Amniotic epithelial cell (primary cell): ENCODE measurements around the gene CHEK2.
A peak's percentile ranks its signal among the peaks of the same experiment; 100 is the strongest.
"Not testable (repeated sequence)": the region's sequence is repeated elsewhere in the genome, so short reads cannot be mapped to it uniquely, and the experiment has no call there.

Experiments used
- DNase-seq: peaks from one replicate; pipeline ENCODE4 v3.0.0-alpha.2; 2010; ENCODE audit warnings: low read depth

The CHEK2 gene

DNA sequence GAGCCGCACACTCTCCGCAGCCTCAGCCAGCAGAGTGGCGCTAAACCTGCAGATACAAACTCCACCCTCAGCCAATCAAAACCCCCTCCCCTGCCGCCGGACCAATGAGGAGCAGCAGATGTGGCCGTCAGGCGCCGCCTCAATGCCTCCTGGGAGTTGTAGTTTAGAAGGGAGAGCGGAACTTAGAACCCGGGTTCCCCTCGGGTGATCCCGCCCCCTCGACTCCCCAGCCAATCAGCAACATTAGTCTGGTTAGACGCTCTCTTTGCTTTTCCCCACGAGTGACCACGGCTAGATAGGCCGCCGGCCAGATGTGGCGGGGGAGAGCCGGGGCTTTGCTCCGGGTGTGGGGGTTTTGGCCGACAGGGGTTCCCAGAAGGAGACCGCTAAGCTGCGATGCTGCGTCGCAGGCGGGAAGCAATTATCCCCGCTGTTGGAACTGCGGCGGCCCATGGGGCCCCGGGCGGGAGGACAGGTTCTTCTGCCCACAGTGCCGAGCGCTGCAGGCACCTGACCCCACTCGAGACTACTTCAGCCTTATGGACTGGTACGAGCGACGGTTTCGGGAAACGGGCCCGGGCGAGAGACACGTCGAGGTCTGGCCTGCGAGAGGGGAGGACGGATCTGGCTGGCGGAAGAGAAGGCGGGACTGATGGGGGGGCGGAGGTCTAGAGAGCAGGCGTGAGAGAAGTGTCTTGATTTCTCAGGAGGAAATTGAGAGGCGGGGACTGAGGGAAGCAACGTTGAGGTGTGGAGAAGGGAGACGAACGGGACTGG is at the start of gene CHEK2, which contains the start of gene HSCB:
TSS of gene CHEK2 (minus strand) at position 36 of the 777 bp plus-strand sequence. CDS start 7,099 bp downstream, outside the sequence.
TSS of gene HSCB (plus strand) at position 255 of the 777 bp plus-strand sequence. CDS start at position 312, 57 bp downstream.
- peak; percentile 99 for DNase-seq

DNA sequence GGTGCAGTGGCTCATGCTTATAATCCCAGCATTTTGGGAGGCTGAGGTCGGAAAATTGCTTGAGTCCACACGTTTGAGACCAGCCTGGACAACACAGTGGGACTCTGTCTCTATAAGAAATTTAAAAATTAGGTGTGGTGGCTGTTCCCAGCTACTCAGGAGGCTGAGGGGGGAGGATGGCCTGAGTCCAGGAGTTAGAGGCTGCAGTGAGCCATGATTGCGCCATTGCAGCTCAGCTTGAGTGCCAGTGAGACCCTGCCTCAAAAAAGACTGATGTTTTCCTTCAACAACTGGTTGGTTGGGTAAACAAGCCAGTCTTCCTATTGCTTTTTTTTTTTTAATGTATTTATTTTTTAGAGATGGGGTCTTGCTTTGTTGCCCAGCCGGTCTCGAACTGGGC is 49.5 kb upstream of the CHEK2 start:
- no peak for DNase-seq

DNA sequence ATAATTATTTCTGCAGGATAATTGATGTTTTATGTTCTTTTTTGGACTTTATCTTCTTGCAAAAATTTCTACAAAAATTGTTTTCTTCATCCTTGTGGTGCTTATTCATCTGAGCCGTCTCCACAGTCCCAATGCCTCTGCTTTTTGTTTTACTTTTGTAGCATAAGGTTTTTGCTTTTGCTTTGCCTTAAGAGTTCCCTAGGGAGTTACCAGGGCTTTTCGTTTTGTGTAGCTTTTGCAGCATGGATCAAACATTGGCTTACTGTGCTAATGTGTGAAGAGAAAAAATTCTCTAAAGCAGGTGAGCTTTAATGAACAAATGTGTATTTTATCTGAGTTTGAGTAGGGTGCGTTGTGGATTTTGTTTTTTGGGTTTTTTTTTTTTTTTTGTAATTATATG is 47.0 kb upstream of the CHEK2 start:
- no peak for DNase-seq

DNA sequence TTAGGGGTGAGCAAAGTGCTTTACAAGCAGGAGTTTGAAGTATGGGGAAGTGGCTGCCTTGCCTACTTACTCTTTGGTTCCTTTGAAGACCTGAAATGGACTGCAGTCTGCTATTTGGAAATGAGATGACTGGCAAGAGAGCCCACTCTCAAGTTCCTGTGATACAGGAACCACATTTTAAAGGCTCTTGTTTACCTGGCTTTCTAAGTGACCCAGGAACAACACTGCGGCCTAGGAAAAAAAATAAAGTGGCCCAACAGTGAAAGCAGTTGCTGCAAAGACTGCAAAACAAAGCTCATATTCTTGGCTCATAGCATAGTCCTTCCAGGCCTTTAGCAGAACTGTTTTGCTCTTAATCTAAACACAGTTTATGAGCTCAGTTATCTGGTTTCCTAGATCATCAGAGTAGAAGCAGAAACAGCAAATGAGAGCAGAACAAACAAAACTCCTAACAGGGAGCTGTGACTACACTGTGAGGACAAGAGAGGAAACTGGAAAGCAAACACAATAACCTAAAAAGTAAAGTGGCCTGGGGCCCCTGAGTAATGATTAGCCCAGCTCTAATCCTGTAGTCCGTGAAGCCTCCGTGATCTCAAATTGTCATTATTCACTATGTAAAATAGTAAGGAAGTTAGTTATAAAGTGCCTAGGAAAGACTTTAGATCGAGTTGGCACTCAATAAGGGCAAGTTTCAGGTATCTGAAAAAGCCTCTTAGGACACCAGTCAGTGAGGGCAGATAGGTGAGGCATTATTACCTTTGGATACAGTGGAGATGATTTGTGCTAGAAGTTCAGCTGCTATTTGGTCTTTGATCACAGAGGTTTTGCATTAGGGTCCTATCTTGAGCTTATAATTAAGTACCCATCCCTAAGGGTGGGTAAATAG is 42.4 kb upstream of the CHEK2 start:
- DNase-seq: no peak

DNA sequence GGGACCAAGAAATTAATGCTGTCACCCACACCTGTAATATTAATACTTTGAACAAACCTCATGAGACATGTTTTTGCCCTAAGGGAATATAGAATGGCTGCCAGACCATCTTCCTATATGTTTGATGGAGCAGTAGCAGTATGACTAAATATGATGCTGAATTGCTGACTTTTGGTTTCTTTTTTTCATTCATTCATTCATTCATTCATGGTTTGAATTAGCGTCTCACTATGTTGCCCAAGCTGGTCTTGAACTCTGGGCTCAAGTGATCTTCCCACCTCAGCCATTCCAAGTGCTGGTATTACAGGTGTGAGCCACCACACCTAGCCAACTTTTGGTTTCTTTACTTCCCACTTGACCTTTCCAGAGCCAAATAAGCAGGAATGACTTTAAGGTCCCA is 38.7 kb upstream of the CHEK2 start:
- DNase-seq: no peak

DNA sequence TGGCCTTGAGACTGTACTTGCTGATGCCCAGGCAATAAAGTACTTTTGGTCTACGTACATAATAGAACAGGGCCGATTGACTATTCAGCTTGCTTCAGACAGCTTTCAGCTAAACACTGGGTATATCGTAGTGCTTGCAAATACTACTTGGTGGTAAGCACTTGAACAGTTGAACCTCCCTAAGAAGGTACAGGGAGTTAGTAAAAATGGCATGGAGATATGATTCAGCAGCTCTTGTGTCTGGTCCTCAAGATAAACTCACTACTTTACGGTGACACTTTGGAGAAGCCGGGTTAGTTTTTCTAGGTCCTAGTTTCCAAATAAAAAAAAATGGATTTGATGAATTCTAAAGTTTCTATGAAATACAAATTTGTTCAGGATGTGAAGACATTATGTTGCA is 38.2 kb upstream of the CHEK2 start:
- no peak for DNase-seq

DNA sequence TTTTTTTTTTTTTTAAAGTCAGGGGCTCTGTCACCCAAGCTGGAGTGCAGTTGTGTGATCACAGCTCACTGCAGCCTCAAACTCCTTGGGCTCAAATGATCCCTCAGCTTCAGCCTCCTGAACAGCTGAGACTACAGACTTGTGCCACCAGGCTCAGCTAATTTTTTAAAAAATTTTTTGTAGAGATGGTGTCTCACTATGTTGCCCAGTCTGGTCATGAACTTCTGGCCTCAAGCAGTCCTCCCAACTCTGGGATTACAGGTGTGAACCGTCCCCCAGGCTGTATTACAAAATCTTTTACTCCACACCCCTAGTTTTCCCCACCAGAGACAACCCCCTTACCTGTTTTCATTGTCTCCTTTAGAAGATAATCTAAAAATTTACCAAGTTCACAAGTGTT is 32.8 kb upstream of the CHEK2 start:
- DNase-seq: no peak

DNA sequence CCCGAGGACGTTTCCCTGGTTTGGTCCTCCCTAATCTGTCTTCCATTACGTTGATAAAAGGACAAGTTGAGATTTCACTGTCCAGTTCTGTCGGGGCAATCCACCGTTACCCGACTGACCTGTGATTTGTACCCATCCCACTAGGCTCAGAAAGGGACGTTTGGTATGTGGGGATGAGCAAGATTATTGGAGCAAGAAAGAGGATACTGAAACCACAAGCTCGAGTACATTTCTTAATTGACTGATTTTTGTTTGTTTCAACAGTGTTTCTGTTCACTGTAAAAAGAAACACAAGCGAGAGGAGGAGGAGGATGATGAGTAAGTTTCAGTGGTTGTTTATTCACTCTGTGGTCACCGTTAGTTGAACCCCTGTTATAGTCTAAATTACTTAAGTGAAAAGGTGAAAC is 31.8 kb upstream of the CHEK2 start:
- DNase-seq: peak; percentile 83

DNA sequence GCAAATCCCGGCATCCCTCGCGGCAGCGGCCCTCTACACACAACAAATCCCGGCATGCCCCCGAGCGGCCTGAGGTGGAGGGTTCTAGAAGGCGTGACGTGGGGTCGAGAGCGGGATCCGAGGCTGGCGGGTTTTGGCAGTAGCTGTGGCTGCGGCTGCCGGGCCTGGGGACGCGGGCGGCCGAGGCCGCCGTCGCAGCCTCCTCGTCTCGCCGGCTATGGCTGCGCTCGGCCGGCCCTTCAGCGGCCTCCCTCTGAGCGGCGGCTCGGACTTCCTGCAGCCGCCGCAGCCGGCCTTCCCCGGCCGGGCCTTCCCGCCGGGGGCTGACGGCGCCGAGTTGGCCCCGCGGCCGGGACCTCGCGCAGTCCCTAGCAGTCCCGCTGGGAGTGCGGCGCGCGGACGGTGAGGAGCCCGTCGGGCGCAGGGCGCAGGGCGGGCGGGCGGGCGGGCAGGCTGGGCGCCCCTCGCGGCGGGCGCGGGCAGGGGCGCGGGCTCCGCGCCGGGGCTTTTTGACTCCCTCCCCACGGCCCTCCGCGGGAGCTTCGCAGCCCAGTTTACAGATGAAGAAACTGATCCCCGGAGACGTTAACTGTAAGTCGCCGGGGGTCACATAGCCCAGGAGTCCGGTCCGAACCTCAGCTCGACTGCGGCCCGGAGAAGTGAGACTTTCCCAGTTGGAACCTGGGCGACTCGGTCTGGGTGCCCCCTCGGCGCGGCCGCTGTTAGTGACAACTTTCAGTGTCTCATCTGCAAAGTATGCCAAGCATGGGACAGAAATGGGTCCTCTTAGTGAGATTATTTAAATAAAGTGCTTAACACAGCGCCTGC is 31.2 kb upstream of the CHEK2 start, which contains the start of gene CCDC117:
TSS of gene CCDC117 (plus strand) at position 63 of the 828 bp plus-strand sequence. CDS start at position 218, 155 bp downstream.
- DNase-seq: peak; percentile 97

DNA sequence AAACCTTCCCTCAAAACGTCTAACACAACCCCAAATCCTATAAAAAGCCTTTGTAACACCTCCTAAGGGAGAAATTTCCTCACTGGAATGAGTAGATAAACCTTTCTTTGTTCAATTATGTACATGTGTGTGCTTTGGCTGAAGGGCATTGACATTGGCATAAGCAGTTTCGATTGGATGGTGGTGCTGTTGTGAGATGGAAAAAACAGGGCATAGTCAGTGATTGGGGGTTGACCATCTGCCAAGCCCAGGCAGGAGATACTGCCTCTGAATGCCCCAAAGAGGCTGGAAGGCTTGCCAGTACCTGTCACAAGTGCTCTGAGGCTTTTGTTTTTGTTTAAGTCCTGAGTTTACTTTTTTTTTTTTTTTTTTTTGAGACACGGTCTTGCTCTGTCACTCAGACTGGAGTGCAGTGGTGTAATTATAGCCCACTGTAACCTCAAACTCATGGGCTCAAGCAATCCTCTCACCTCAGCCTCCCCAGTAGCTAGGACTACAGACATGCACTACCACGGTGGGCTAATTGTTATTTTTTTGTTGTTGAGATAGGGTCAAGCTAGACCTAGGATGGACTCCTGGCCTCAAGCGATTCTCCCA is 29.7 kb upstream of the CHEK2 start:
- DNase-seq: no peak

DNA sequence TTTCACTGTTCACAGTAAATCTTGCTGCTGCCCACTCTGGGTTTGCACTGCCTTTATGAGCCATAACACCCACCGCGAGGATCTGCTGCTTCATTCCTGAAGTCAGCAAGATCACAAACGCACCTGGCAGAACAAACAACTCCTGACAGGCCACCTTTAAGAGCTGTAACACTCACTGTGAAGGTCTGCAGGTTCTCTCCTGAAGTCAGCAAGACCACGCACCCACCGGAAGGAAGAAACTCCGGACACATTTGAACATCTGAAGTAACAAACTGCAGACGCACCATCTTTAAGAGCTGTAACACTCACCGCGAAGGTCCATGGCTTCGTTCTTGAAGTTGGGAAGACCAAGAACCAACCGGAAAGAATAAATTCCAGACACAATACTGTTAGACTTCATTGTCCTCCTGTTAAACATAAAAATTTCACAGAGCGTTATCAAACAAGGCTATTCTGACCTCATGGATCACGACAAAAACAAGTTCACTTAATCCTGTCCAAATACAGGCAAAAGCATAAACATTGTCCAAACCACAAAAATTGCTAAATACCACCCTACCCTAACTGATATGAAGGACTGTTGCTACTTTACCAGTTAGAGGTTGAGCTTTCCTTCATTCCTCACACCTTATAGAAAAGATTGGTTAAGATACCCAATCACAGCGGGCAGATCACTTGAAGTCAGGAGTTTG is 27.9 kb upstream of the CHEK2 start:
- peak; percentile 83 for DNase-seq

DNA sequence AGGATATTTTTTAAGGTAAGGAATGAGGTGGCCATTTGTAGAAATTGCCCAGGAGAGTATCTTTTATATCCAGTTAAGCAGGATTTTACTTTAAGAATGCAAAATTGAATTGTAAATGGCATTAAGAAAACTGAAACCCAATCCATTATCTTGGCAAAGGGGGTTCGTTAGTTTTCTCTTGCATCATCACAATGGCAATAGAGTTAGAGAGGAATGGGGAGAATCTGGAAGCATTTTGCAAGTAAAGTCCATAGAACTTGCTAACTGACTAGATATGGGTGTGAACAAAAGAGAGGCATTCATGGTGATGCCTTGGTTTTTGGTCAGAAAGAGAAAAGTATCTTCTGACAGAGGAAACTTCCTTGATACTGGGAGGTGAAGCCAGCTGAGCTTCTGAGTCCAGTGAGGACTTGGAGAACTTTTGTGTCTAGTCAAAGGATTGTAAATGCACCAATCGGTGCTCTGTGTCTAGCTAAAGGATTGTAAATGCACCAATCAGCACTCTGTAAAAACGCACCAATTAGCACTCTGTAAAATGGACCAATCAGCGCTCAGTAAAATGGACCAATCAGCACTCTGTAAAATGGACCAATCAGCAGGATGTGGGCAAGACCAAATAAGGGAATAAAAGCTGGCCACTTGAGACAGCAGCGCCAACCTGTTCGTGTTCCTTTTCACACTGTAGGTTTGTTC is 27.2 kb upstream of the CHEK2 start:
- no peak for DNase-seq

DNA sequence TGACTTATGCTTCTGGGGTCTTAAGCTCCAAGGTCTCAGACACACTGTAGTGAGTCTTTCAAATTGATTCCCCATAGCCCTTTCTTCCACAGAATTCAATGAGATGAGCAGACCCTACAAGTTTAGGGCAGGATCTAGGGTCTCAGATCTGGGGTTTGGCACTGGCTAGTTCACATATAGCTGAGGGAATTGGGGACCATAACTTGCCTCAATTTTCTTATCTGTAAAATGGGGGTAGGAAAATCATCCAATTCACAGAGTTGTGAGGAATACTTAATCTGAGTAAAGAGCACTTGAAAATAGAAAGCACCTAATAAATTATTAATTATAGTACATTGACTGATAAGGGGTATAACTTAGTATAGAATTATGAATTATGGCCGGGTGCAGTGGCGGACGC is 25.0 kb upstream of the CHEK2 start:
- DNase-seq: no peak

DNA sequence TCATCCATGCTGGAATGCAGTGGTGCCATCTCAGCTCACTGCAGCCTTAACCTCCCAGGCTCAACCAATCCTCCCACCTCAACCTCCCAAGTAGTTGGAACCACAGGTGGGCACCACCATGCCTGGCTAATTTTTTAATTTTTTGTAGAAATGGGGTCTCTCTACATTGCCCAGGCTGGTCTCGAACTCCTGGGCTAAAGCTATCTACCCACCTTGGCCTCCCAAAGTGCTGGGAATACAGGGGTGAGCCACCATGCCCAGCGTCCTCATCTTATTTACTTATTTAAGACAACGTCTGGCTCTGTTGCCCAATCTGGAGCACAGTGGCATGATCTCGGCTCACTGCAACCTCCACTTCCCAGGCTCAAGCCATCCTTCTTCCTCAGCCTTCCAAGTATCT is 20.4 kb upstream of the CHEK2 start:
- DNase-seq: not testable (repeated sequence)

DNA sequence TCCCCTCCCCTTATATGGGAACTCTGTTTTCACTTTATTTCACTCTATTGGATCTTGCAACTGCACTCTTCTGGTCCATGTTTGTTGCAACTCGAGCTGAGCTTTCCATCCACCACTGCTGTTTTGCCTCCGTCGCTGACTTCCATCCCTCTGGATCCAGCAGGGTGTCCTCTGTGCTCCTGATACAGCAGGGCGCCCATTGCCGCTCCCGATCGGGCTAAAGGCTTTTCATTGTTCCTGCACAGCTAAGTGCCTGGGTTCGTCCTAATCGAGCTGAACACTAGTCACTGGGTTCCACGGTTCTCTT is 19.8 kb upstream of the CHEK2 start:
- no peak for DNase-seq

DNA sequence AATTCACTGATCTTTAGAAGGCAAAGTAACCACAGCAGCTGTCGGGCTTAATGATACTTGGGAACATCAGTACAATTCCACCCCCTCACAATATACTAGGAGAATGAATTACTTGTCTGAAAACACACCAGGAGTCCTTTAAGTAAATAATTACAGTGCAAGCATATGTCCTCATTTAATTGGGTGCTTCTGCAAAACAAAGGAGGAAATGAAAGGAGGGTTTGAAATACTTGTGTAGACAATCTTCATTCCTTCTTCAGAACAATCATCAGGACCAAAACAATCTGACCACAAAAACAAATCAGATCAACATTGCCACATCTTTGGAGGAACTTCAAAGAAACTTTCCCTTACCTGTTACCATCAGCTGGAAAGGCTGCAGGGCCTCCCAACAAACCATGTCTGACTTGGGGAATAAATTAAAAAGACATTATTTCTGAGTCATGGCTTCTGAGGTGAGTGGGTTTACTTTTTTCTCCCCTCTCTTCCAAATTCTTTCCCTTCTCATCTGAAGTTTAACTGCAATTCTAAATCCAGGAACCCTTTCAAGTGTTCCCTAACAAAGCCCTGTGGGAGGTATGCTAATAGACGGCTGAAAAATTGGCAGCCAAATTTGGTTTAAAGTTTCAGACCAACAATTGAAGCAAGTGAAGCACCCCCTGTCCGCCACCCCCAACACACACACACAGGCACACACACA is 18.4 kb upstream of the CHEK2 start:
- peak; percentile 65 for DNase-seq

DNA sequence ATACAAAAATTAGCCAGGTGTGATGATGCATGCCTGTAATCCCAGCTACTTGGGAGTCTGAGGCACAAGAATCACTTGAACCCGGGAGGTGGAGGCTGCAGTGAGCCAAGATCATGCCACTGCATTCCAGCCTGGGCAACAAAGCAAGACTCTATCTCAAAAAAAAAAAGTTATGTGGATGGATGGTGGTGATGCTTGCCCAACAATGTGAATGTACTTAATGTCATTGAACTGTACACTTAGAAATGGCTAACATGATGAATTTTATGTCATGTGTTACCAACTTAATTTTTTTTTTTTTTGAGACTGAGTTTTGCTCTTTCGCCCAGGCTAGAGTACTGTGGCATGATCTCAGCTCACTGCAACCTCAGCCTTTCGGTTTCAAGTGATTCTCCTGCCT is 12.9 kb upstream of the CHEK2 start:
- not testable (repeated sequence) for DNase-seq

DNA sequence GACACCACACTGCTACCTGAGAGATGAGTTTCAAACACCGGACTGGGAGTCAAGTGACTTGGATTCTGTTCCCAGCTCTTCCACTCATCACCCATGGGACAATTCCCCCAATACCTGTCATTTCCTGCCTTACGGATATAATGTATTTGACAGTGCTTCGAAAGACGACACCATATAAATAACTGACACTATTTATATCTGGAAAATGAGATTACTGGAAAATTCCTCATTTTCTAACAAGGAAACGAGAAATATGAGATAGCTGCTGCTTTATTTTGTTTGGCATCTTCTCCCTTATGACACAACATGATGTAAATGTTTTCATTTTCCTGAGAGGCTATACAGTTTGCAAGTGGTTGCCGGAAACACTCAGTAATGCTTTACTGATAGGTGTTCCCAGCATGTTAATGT is 8.9 kb upstream of the CHEK2 start:
- DNase-seq: peak; percentile 41

DNA sequence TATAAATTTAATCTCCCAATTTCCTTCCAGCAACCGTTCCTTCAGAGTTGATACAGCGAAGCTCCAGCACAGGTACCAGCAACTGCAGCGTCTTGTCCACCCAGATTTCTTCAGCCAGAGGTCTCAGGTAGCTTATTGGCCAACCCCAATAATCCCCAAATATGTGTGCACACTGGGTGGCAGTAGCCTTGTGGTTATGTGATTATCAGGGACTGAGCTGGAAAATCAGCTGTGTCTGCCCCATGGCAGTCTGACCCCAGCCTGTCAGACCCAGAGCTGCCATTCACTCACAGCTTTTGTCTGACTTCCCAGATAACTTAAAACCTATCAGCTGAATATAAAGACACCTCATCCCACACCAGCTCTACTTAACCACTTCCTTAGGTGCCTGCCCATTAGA is 2.2 kb upstream of the CHEK2 start:
- no peak for DNase-seq

DNA sequence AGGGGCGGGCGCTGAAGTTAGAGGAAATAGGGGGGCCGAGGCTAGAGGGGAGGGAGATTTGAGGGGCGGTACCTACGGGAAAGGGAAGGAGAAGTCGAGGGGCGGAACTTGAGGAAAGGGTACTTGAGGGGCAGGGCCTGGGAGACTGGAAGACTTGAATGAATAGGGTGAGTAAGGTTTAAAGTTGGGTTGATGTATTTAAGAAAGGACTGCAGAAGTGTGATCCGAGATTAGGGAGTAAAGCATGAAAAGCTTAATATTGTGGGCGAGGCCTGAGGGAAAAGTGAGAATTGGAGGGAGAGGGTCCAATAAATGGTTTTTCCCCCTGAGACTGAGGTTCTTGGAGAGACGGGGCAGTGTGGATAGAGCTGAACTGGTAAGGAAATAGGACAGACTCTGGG is 942 bp upstream of the CHEK2 start:
- DNase-seq: no peak
